ENCODE data around the gene LINC00632. TPM values are rescaled to one million over a fixed set of nuclear protein-coding genes. Genes with fewer than 3 reads are reported as not detected.

Gene LINC00632
- total RNA-seq, 1 donor from 2014 or later = 0.29 TPM

GRCh38 chrX:140794642-140795041, 85.1 kb downstream of the LINC00632 start:
- no peak for TF ChIP-seq CTCF (conservative IDR thresholded peaks at IDR 0.05; ENCODE audit: low read depth, low read length)
- no peak for DNase-seq (ENCODE audit: low read depth)

GRCh38 chrX:140799216-140799615, 89.7 kb downstream of the LINC00632 start:
- TF ChIP-seq CTCF (conservative IDR thresholded peaks at IDR 0.05; ENCODE audit: low read depth, low read length) = no peak
- no peak overlapping the region for H3K4me3 ChIP-seq (ENCODE audit: low read depth, low read length)
- DNase-seq (ENCODE audit: low read depth) = no peak

More at GRCh38 chrX:140794642-140795041, 85.1 kb downstream of the LINC00632 start:
- no peak overlapping the region for H3K4me3 ChIP-seq (ENCODE audit: low read depth, low read length)

- DNase-seq (ENCODE audit: low read depth) = no peak
Observed at GRCh38 chrX:140804292-140804691, 94.7 kb downstream of the LINC00632 start.

GRCh38 chrX:140815868-140816267, 106.3 kb downstream of the LINC00632 start:
- TF ChIP-seq CTCF (conservative IDR thresholded peaks at IDR 0.05; ENCODE audit: low read depth, low read length) = no peak
- DNase-seq (ENCODE audit: low read depth) = no peak
- H3K4me3 ChIP-seq (ENCODE audit: low read depth, low read length) = no peak overlapping the region

More at GRCh38 chrX:140804292-140804691, 94.7 kb downstream of the LINC00632 start:
- no peak for TF ChIP-seq CTCF (conservative IDR thresholded peaks at IDR 0.05; ENCODE audit: low read depth, low read length)
- no peak overlapping the region for H3K4me3 ChIP-seq (ENCODE audit: low read depth, low read length)

- TF ChIP-seq CTCF (conservative IDR thresholded peaks at IDR 0.05; ENCODE audit: low read depth, low read length) = peak; percentile 48
- no peak overlapping the region for H3K4me3 ChIP-seq (ENCODE audit: low read depth, low read length)
- no peak for DNase-seq (ENCODE audit: low read depth)
Observed at GRCh38 chrX:140817943-140818342, 108.4 kb downstream of the LINC00632 start.

- TF ChIP-seq CTCF (conservative IDR thresholded peaks at IDR 0.05; ENCODE audit: low read depth, low read length) = no peak
- no peak overlapping the region for H3K4me3 ChIP-seq (ENCODE audit: low read depth, low read length)
- no peak for DNase-seq (ENCODE audit: low read depth)
Observed at GRCh38 chrX:140821280-140821679, 111.7 kb downstream of the LINC00632 start.

GRCh38 chrX:140822184-140822583, 112.6 kb downstream of the LINC00632 start:
- DNase-seq (ENCODE audit: low read depth) = no peak
- no peak for TF ChIP-seq CTCF (conservative IDR thresholded peaks at IDR 0.05; ENCODE audit: low read depth, low read length)
- H3K4me3 ChIP-seq (ENCODE audit: low read depth, low read length) = no peak overlapping the region

Data from epithelial cell of proximal tubule (primary cell).